Glutamatergic neuron (in vitro differentiated cells): ENCODE measurements around the gene ACTN1. TPM values are rescaled to one million over a fixed set of nuclear protein-coding genes. Genes with fewer than 3 reads are reported as not detected.

Experiments
- DNase-seq: peaks from one replicate; pipeline ENCODE4 v3.0.0; 2022
- H3K27ac Mint-ChIP-seq: one replicate; pipeline ENCODE4 v1.8.0; 2020; ENCODE audit warnings: mild to moderate bottlenecking, mixed read lengths, inconsistent platforms; ENCODE audit not compliant: unreplicated experiment
- H3K27me3 Mint-ChIP-seq: one replicate; pipeline ENCODE4 v1.8.0; 2020; ENCODE audit warnings: mild to moderate bottlenecking, moderate library complexity, mixed read lengths, inconsistent platforms; ENCODE audit not compliant: unreplicated experiment
- H3K36me3 Mint-ChIP-seq: one replicate; pipeline ENCODE4 v1.8.0; 2020; ENCODE audit warnings: mild to moderate bottlenecking, mixed read lengths, inconsistent platforms; ENCODE audit not compliant: unreplicated experiment
- H3K4me1 Mint-ChIP-seq: one replicate; pipeline ENCODE4 v1.8.0; 2020; ENCODE audit warnings: mild to moderate bottlenecking, low read depth, mixed read lengths, inconsistent platforms; ENCODE audit not compliant: unreplicated experiment
- H3K4me3 Mint-ChIP-seq: one replicate; pipeline ENCODE4 v1.8.0; 2020; ENCODE audit warnings: mild to moderate bottlenecking, mixed read lengths, inconsistent platforms; ENCODE audit not compliant: unreplicated experiment
- H3K9me3 Mint-ChIP-seq: one replicate; pipeline ENCODE4 v1.8.0; 2020; ENCODE audit warnings: mild to moderate bottlenecking, moderate library complexity, mixed read lengths, inconsistent platforms; ENCODE audit not compliant: unreplicated experiment
- total RNA-seq: library from RNA; stranded (reverse); fragmentation: NEBNext Ultra II Directional; extraction: Animal tissue kit (Norgen Biotek cat#: 25700); gene quantifications from one replicate; pipeline ENCODE4 v1.2.1, GENCODE V29; 2021; ENCODE audit not compliant: unreplicated experiment
- TF ChIP-seq, protein P1 (sequence below): fragments of 200-600 bp; sonication (generic); IDR thresholded peaks from one replicate; pipeline ENCODE4 v1.5.0; 2021; ENCODE audit not compliant: partially characterized antibody, unreplicated experiment

The ACTN1 gene
- total RNA-seq, 1 donor from 2014 or later = 48.1 TPM

DNA sequence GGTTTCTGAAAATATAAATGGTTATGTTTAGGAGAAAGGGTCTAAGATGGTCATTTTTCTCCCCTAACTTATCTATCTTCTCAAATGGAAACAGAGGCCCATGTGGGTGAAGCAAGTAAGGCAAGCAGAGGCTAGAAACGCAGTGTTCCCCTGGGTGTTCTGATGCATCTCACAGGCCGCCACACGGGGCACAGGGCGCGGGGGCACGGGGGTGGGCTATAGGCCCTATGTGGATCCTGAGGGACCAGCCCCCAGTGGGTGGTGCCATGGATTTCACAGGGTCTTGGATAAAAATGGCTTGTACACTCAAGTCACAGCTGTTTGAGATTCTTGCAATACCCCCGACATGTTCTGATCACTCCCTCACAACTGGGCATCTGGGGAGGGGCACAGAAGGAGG lies 17.7 kb downstream of the ACTN1 start:
- H3K27ac Mint-ChIP-seq = no peak overlapping the region
- peaks cover 17% of the 10 kb centered on the region for H3K4me1 Mint-ChIP-seq
- H3K4me3 Mint-ChIP-seq = no peak overlapping the region
- no peak for DNase-seq
- no peaks in the 10 kb centered on the region for H3K9me3 Mint-ChIP-seq
- H3K36me3 Mint-ChIP-seq = no peaks in the 10 kb centered on the region
- TF ChIP-seq, protein P1, sequence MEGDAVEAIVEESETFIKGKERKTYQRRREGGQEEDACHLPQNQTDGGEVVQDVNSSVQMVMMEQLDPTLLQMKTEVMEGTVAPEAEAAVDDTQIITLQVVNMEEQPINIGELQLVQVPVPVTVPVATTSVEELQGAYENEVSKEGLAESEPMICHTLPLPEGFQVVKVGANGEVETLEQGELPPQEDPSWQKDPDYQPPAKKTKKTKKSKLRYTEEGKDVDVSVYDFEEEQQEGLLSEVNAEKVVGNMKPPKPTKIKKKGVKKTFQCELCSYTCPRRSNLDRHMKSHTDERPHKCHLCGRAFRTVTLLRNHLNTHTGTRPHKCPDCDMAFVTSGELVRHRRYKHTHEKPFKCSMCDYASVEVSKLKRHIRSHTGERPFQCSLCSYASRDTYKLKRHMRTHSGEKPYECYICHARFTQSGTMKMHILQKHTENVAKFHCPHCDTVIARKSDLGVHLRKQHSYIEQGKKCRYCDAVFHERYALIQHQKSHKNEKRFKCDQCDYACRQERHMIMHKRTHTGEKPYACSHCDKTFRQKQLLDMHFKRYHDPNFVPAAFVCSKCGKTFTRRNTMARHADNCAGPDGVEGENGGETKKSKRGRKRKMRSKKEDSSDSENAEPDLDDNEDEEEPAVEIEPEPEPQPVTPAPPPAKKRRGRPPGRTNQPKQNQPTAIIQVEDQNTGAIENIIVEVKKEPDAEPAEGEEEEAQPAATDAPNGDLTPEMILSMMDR = no peak
- peaks cover 8% of the 10 kb centered on the region for H3K27me3 Mint-ChIP-seq

DNA sequence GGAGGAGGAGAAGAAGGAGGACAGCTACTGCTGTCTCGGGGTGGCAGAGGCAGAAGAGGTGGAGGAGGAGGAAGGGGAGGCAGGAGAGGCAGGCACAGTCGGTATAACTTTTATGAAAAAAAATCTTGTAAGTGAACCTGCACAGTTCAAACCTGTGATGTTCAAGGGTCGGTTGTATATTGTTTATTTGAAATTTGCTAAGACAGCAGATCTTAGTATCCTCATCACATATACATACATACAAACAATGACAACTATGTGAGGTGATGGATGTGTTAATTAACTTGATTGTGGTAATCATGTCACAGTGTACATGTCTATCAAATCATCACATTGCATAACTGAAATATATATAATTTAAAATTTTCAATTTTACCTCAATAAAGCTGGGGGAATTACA lies 19.0 kb downstream of the ACTN1 start:
- peaks cover 8% of the 10 kb centered on the region for H3K27me3 Mint-ChIP-seq
- no peak for DNase-seq
- no peaks in the 10 kb centered on the region for H3K9me3 Mint-ChIP-seq
- H3K4me1 Mint-ChIP-seq = peaks cover 15% of the 10 kb centered on the region
- TF ChIP-seq, protein P1 = no peak
- no peak overlapping the region for H3K27ac Mint-ChIP-seq
- H3K4me3 Mint-ChIP-seq = no peak overlapping the region
- no peaks in the 10 kb centered on the region for H3K36me3 Mint-ChIP-seq

DNA sequence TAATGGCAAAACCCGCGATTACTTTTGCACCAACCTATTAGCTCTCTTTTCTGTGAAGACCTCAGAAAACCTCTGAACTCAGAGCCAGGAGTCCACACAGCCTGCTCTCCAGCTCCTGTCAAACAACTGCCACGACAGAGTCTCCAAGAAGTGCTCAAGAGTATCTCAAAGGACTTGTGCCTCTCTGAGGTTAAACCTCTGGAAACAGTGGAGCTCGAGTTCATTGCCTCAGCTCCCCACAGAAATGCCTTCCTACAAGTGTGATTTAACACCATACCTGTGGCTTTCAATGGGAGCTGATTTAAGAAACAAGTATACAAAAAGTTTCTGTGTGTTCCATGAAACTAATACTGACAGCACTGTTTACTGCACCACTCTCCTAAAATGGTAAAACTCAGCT lies 20.1 kb downstream of the ACTN1 start:
- no peaks in the 10 kb centered on the region for H3K9me3 Mint-ChIP-seq
- DNase-seq = no peak
- no peak overlapping the region for H3K4me3 Mint-ChIP-seq
- no peak overlapping the region for H3K27ac Mint-ChIP-seq
- H3K4me1 Mint-ChIP-seq = peaks cover 9% of the 10 kb centered on the region
- TF ChIP-seq, protein P1 = no peak
- no peaks in the 10 kb centered on the region for H3K36me3 Mint-ChIP-seq
- H3K27me3 Mint-ChIP-seq = peaks cover 5% of the 10 kb centered on the region

DNA sequence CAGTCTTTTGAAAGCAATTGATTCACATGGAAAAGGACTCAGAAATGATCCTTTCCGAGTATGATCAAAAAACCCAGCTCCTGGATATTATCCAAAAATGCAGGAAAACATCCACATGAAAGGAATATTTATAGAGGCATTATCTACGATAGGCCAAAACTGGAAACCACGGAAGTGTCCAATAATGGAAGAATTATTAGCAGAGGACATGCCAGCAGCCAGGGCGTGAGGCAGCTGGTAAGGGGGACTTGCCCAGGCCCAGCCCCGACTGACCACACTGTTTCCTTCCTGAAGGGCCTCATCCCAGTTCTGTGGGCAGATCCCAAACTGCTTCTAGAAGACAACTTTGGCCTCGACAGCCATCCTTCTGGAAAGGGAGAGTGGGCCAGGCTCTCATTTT lies 20.5 kb downstream of the ACTN1 start:
- no peak for DNase-seq
- Mint-ChIP-seq H3K27ac (no peak overlapping the region), H3K4me1 (peaks cover 9% of the 10 kb centered on the region), H3K27me3 (peaks cover 5% of the 10 kb centered on the region), H3K36me3 (no peaks in the 10 kb centered on the region), H3K4me3 (no peak overlapping the region), H3K9me3 (no peaks in the 10 kb centered on the region)
- TF ChIP-seq, protein P1 = no peak

DNA sequence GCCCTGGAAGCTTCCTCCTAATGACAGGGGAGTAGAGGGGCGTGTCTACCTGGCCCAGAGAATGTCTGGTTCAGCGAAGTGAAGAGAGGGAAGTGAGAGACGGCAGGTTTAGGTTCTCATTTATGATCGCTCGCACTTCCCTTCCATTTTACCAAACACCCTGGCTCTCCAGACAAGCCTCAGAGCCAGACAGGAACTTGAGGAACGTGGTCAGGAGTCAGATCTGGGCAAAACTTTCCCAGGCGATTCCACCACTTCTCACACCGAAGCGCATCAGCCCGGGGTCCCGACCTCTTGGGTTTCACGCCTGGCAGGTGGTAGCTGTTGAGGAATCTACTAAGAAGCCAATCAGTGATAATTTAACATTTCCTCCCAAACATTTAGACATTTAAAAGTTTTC lies 21.3 kb downstream of the ACTN1 start:
- H3K4me1 Mint-ChIP-seq = peaks cover 10% of the 10 kb centered on the region
- peaks cover 4% of the 10 kb centered on the region for H3K27me3 Mint-ChIP-seq
- no peaks in the 10 kb centered on the region for H3K36me3 Mint-ChIP-seq
- H3K9me3 Mint-ChIP-seq = no peaks in the 10 kb centered on the region
- no peak overlapping the region for H3K4me3 Mint-ChIP-seq
- no peak overlapping the region for H3K27ac Mint-ChIP-seq
- no peak for DNase-seq
- TF ChIP-seq, protein P1 = no peak
